ENCODE data around the gene RGS6. TPM values are rescaled to one million over a fixed set of nuclear protein-coding genes. Genes with fewer than 3 reads are reported as not detected.

Gene RGS6
- total and polyA plus RNA-seq, 4 donors = 0.21 to 5.4 (median 0.45) TPM

DNA sequence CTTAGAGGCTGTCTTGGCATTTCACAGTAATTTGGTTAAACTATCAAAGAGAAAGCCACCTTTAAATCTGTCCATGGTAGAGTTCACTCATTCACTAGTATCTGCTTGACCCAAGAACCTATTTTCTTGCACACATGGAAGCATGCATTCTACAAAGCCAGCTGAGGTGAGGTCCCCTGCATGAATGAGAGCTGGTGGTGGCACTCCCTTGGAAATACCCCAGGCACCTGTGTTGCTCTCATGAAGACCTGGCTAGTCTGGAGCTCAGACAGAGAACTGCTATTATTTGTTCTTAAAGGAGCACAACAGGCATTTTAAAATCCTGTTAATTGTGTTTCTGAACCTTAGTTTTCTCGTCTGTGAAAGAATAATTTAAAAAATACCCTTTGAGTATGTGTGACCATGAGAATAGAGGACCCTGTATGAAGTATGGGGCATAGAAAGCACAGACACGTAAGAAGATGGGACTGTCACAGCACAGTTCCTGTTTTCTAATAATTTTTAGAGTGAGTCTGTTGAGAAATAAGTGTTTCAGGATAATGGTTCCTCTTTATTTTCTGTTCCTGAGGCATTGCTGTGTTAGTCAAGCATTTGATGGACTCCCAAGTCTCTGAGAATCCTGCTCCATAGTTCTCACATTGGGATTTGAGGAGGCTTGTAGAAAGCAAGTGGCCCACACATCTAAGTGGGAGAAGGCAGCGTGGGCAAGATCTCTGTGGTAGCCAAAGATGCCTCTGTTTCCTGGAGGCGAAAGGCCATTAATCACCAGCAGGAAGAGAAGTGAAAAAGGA lies 10.9 kb downstream of the RGS6 start:
- TF ChIP-seq, protein P1, sequence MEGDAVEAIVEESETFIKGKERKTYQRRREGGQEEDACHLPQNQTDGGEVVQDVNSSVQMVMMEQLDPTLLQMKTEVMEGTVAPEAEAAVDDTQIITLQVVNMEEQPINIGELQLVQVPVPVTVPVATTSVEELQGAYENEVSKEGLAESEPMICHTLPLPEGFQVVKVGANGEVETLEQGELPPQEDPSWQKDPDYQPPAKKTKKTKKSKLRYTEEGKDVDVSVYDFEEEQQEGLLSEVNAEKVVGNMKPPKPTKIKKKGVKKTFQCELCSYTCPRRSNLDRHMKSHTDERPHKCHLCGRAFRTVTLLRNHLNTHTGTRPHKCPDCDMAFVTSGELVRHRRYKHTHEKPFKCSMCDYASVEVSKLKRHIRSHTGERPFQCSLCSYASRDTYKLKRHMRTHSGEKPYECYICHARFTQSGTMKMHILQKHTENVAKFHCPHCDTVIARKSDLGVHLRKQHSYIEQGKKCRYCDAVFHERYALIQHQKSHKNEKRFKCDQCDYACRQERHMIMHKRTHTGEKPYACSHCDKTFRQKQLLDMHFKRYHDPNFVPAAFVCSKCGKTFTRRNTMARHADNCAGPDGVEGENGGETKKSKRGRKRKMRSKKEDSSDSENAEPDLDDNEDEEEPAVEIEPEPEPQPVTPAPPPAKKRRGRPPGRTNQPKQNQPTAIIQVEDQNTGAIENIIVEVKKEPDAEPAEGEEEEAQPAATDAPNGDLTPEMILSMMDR (IDR thresholded peaks at IDR 0.05; ENCODE audit: control extremely low read depth, extremely low read depth) = no peak
- Histone ChIP-seq H3K4me3 (no peak overlapping the region), H3K36me3 (ENCODE audit: control insufficient read depth in 4 of 4, insufficient read depth in 4 of 4, low read length in 4 of 4) (no peaks in the 10 kb centered on the region), H3K9me3 (ENCODE audit: control insufficient read depth in 4 of 4, insufficient read depth in 3 of 4, low read length in 3 of 4) (peaks cover 0 to 8% (median 2%) of the 10 kb centered on the region in 4 donors), H3K27ac (ENCODE audit: low read depth in 1 of 2, low read length in 1 of 2) (no peak overlapping the region), H3K27me3 (ENCODE audit: control insufficient read depth in 3 of 3, insufficient read depth in 3 of 3, low read length in 2 of 3) (no peaks in the 10 kb centered on the region), H3K9ac (ENCODE audit: insufficient read depth in 1 of 2, low read length in 2 of 2) (no peak overlapping the region), H3K4me1 (ENCODE audit: control insufficient read depth in 5 of 5, insufficient read depth in 5 of 5, low read length in 5 of 5) (peaks cover 0 to 1% (median 0%) of the 10 kb centered on the region in 5 donors)
- DNase-seq = no peak
- ATAC-seq (ENCODE audit: insufficient read depth, low FRiP score) = no peak
- WGBS, 2 donors = 26 to 43% methylated on average over 4 of the region's 4 CpGs

DNA sequence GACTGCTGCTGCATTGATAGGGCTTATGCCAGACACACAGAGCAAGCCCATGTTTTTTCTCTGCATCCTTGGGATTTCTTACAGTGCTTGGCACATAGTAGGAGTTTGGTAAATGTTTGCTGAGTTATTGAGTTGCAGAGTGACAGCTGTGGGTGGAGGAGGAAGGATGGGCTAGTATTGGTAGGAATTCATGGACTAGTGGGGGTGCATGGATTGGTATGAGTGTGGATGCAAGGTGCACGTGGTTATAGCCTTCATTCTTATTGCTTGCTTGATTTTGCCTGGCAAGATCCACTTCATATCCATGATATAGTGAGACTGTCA lies 11.4 kb downstream of the RGS6 start:
- DNase-seq (no peak), ATAC-seq (ENCODE audit: insufficient read depth, low FRiP score) (no peak)
- no peaks in the 10 kb centered on the region for H3K36me3 ChIP-seq (ENCODE audit: control insufficient read depth in 4 of 4, insufficient read depth in 4 of 4, low read length in 4 of 4)
- H3K27ac ChIP-seq (ENCODE audit: low read depth in 1 of 2, low read length in 1 of 2) = no peak overlapping the region
- WGBS, 2 donors = 5 to 37% methylated on average over 1 of the region's 1 CpG
- TF ChIP-seq, protein P1 (IDR thresholded peaks at IDR 0.05; ENCODE audit: control extremely low read depth, extremely low read depth) = no peak
- no peak overlapping the region for H3K9ac ChIP-seq (ENCODE audit: insufficient read depth in 1 of 2, low read length in 2 of 2)
- peaks cover 0 to 8% (median 2%) of the 10 kb centered on the region in 4 donors for H3K9me3 ChIP-seq (ENCODE audit: control insufficient read depth in 4 of 4, insufficient read depth in 3 of 4, low read length in 3 of 4)
- no peak overlapping the region for H3K4me3 ChIP-seq
- H3K4me1 ChIP-seq (ENCODE audit: control insufficient read depth in 5 of 5, insufficient read depth in 5 of 5, low read length in 5 of 5) = peaks cover 0 to 1% (median 0%) of the 10 kb centered on the region in 5 donors
- no peaks in the 10 kb centered on the region for H3K27me3 ChIP-seq (ENCODE audit: control insufficient read depth in 3 of 3, insufficient read depth in 3 of 3, low read length in 2 of 3)

DNA sequence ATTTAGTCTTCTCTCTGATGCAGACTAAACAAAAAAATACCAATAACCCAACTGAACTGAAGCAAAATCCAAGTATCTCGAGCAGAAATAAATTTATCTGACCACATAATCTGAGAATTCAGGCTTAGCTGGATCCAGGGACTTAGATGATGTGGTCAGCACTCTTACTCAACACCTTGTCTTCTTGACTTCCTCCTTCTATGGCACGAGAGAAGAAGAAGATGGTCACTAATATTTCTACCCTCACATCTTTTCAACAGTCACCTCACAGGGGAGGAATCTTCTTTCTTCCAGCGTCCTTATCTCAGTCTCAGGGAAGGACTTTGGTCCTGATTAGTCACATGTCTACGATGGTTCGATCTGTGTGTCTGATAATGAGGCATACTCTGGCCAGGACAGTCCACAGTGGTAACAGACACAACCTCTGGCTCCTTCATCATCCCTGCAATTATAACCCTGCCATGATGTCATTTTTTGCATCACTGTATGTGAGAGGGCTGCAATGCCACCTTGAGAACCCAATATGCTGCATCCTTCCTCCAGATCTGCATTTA lies 15.8 kb downstream of the RGS6 start:
- TF ChIP-seq, protein P1 (IDR thresholded peaks at IDR 0.05; ENCODE audit: control extremely low read depth, extremely low read depth) = no peak
- no peak for DNase-seq
- H3K4me1 ChIP-seq (ENCODE audit: control insufficient read depth in 5 of 5, insufficient read depth in 5 of 5, low read length in 5 of 5) = peaks cover 0 to 1% (median 0%) of the 10 kb centered on the region in 5 donors
- no peaks in the 10 kb centered on the region for H3K36me3 ChIP-seq (ENCODE audit: control insufficient read depth in 4 of 4, insufficient read depth in 4 of 4, low read length in 4 of 4)
- WGBS, 2 donors = 70 to 75% methylated on average over 5 of the region's 5 CpGs
- H3K27me3 ChIP-seq (ENCODE audit: control insufficient read depth in 3 of 3, insufficient read depth in 3 of 3, low read length in 2 of 3) = no peaks in the 10 kb centered on the region
- no peak overlapping the region for H3K4me3 ChIP-seq
- H3K9me3 ChIP-seq (ENCODE audit: control insufficient read depth in 4 of 4, insufficient read depth in 3 of 4, low read length in 3 of 4) = no peaks in the 10 kb centered on the region
- H3K9ac ChIP-seq (ENCODE audit: insufficient read depth in 1 of 2, low read length in 2 of 2) = no peak overlapping the region
- H3K27ac ChIP-seq (ENCODE audit: low read depth in 1 of 2, low read length in 1 of 2) = no peak overlapping the region
- no peak for ATAC-seq (ENCODE audit: insufficient read depth, low FRiP score)

All from lung (tissue), 12 donors.